ENCODE measurements around the gene ACADS. TPM values are rescaled to one million over a fixed set of nuclear protein-coding genes. Genes with fewer than 3 reads are reported as not detected.

The ACADS gene
- total RNA-seq, 1 experiment from 2014 or later, result 16.1 TPM

DNA sequence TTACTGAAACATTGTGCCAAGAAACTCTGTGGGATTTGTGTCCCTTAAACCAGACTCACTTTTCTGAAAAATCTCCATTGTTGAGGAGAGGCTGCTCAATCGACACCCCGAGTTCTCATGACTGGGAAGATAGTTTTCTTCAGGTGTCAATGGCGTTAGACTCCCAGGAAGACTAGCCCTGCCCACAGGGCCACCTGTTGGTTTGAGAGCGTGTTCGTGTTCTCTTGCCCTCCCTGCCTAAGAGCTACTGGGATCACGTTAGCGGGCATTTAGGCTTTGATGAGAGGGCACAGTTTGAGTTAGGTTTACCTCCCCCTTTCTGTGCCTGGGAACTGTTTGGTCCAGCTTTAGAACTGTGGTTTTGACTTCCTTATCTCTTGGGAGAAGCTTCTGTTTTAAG lies 26.1 kb upstream of the ACADS start:
- Mint-ChIP-seq H3K4me1 (ENCODE audit: low read depth, unreplicated experiment) (no peaks in the 10 kb centered on the region), H3K36me3 (ENCODE audit: insufficient read depth, unreplicated experiment) (peaks cover 60% of the 10 kb centered on the region), H3K27ac (ENCODE audit: unreplicated experiment) (no peak overlapping the region), H3K27me3 (ENCODE audit: unreplicated experiment) (no peaks in the 10 kb centered on the region), H3K9me3 (ENCODE audit: low read depth, unreplicated experiment) (no peaks in the 10 kb centered on the region), H3K4me3 (ENCODE audit: low read depth, unreplicated experiment) (no peak overlapping the region)
- intact Hi-C loops (cut with micrococcal nuclease; ENCODE audit: unreplicated experiment), result no loop called here
- TF ChIP-seq, protein P1, sequence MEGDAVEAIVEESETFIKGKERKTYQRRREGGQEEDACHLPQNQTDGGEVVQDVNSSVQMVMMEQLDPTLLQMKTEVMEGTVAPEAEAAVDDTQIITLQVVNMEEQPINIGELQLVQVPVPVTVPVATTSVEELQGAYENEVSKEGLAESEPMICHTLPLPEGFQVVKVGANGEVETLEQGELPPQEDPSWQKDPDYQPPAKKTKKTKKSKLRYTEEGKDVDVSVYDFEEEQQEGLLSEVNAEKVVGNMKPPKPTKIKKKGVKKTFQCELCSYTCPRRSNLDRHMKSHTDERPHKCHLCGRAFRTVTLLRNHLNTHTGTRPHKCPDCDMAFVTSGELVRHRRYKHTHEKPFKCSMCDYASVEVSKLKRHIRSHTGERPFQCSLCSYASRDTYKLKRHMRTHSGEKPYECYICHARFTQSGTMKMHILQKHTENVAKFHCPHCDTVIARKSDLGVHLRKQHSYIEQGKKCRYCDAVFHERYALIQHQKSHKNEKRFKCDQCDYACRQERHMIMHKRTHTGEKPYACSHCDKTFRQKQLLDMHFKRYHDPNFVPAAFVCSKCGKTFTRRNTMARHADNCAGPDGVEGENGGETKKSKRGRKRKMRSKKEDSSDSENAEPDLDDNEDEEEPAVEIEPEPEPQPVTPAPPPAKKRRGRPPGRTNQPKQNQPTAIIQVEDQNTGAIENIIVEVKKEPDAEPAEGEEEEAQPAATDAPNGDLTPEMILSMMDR (IDR thresholded peaks at IDR 0.05; ENCODE audit: unreplicated experiment), result no peak
- no peak for DNase-seq
- CTCF ChIA-PET, result interaction anchor here (0.6 to 1.9 kb wide), 2 partner anchors 10 to 29 kb away, joined by 4 read pairs; no protein-coding TSS in a partner anchor
- BruUV-seq (replicated peaks), result no TSS peak

DNA sequence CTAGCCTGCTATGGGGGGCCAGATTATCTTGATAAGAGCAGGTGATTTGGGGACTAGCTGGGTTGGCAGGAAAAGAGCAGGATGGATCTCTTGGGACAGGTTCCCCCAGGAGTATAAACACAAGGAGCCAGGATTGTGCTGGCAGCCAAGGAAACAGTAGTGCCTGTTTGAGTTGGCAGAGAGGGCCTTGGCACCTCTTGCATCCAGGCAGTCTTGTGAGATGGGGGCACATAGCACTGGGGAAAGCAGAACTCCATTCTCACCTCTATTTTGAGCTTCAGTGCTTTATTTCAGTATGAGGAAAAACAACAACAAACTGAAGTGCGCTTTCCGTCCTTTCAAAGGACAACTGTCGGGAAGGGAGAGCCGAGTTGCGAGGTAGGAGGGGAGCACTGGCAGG lies 24.7 kb upstream of the ACADS start:
- CTCF ChIA-PET, result no interaction called here
- no peak overlapping the region for H3K27ac Mint-ChIP-seq (ENCODE audit: unreplicated experiment)

DNA sequence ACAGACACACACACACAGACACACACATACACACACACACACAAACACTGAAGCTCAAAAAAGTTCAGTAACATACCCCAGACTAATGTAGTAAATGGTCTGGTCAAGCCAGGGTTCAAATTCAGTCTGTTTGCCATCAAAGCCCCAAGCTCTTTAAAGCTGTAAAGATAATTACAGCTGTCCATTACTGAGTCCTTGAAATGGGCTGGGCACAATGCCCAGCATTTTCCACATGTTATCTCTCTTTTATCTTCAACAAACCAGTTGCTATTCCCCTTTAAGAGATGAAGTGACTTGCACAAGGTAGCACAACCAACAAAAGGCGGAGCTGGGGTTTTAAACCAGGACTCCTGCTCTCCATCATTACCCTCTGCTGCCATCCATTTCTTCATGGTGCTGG lies 23.0 kb upstream of the ACADS start:
- H3K4me3 Mint-ChIP-seq (ENCODE audit: low read depth, unreplicated experiment), result no peak overlapping the region
- CTCF ChIA-PET, result no interaction called here
- BruUV-seq (replicated peaks), result no TSS peak
- TF ChIP-seq, protein P1 (IDR thresholded peaks at IDR 0.05; ENCODE audit: unreplicated experiment), result no peak
- H3K27me3 Mint-ChIP-seq (ENCODE audit: unreplicated experiment), result no peaks in the 10 kb centered on the region
- no peaks in the 10 kb centered on the region for H3K4me1 Mint-ChIP-seq (ENCODE audit: low read depth, unreplicated experiment)
- H3K36me3 Mint-ChIP-seq (ENCODE audit: insufficient read depth, unreplicated experiment), result peaks cover 54% of the 10 kb centered on the region
- no peak overlapping the region for H3K27ac Mint-ChIP-seq (ENCODE audit: unreplicated experiment)
- no peaks in the 10 kb centered on the region for H3K9me3 Mint-ChIP-seq (ENCODE audit: low read depth, unreplicated experiment)
- no peak for DNase-seq
- intact Hi-C loops (cut with micrococcal nuclease; ENCODE audit: unreplicated experiment), result no loop called here

More for the DNA sequence above, 24.7 kb upstream of the ACADS start:
- Mint-ChIP-seq H3K4me3 (ENCODE audit: low read depth, unreplicated experiment) (no peak overlapping the region), H3K9me3 (ENCODE audit: low read depth, unreplicated experiment) (no peaks in the 10 kb centered on the region), H3K36me3 (ENCODE audit: insufficient read depth, unreplicated experiment) (peaks cover 60% of the 10 kb centered on the region), H3K27me3 (ENCODE audit: unreplicated experiment) (no peaks in the 10 kb centered on the region), H3K4me1 (ENCODE audit: low read depth, unreplicated experiment) (no peaks in the 10 kb centered on the region)
- BruUV-seq (replicated peaks), result no TSS peak
- DNase-seq, result no peak
- intact Hi-C loops (cut with micrococcal nuclease; ENCODE audit: unreplicated experiment), result no loop called here
- TF ChIP-seq, protein P1 (IDR thresholded peaks at IDR 0.05; ENCODE audit: unreplicated experiment), result no peak

DNA sequence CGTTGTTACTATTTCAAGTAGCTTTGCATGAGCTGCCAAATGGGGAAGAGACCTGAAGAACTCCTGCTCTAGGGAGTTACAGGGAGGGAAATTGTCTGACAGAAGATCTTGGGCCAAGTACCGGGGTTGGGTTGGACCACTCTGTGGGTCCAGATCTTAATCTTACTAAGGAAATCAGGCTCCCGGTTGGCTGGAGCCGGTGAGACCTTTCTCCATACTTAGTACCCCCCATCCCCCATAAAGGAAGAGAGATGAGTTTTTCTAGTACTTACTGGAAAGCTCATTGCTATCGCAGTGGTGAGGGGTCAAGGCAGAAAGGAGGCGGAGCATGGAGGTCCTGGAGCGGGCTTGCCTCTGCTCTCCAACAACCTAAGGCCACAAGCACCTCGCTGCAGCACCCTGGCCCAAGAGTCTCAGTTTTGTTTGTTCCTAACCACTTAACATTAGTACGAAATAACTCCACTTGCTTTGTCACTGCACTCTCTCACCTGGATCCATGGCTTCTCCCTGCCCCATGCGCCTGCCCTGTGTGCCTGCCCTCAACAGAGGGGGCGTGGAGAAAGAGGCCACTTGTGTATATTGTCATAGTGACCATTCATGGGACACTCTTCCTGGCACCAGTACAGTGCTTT lies 22.2 kb upstream of the ACADS start:
- Mint-ChIP-seq H3K4me3 (ENCODE audit: low read depth, unreplicated experiment) (no peak overlapping the region), H3K9me3 (ENCODE audit: low read depth, unreplicated experiment) (no peaks in the 10 kb centered on the region), H3K27ac (ENCODE audit: unreplicated experiment) (no peak overlapping the region), H3K27me3 (ENCODE audit: unreplicated experiment) (no peaks in the 10 kb centered on the region), H3K36me3 (ENCODE audit: insufficient read depth, unreplicated experiment) (peaks cover 53% of the 10 kb centered on the region), H3K4me1 (ENCODE audit: low read depth, unreplicated experiment) (no peaks in the 10 kb centered on the region)
- intact Hi-C loops (cut with micrococcal nuclease; ENCODE audit: unreplicated experiment), result no loop called here
- DNase-seq, result no peak
- TF ChIP-seq, protein P1 (IDR thresholded peaks at IDR 0.05; ENCODE audit: unreplicated experiment), result no peak
- BruUV-seq (replicated peaks), result no TSS peak
- CTCF ChIA-PET, result no interaction called here

Data from Calu3 (cell line).